GM19468 (cell line): ENCODE data around the gene NOS3.

Experiments
- ATAC-seq: cut with Tn5 transposase; IDR thresholded peaks from one replicate; pipeline ENCODE4 v1.9.1; 2021; ENCODE audit warnings: mild to moderate bottlenecking, moderate library complexity, moderate number of reproducible peaks; ENCODE audit not compliant: unreplicated experiment; ENCODE audit errors: extremely low read depth

The NOS3 gene

DNA sequence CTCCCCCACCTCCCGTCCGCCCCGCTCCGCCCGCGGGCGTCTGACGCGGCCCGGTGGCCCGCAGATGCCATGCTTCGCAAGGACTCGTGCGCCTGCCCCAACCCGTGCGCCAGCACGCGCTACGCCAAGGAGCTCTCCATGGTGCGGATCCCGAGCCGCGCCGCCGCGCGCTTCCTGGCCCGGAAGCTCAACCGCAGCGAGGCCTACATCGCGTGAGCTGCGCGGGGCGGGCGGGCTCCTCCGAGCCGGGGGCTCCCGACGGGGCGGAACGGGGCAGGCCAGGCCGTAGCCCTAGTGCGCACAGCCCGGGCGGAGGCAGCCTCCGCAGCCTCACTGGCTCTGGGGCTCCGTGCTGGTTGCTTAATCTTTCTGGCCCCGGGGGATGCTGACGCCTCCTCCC is 60.3 kb downstream of the NOS3 start:
- no peak for ATAC-seq

DNA sequence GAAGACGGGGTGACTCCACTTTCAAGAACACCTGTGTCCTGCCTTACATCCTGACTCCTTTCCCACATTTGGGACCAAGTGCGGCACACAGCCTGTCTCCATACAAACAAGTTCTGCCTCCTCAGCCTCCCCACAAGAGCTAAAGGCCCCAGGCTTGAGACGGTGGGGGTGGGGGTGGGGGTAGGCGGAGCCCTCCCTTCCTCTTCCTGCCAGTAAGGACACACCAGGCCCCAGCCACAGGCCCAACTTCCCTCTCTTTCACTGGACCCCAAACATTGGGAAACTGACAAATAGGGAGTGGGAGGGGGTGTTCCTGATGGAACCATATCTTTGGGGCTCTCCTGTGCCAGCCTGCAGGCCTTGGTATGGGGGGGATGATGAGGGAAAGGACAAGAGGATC is 62.3 kb downstream of the NOS3 start:
- no peak for ATAC-seq

GRCh38 chr7:151053751-151054150 is 62.9 kb downstream of the NOS3 start:
- no peak for ATAC-seq

DNA sequence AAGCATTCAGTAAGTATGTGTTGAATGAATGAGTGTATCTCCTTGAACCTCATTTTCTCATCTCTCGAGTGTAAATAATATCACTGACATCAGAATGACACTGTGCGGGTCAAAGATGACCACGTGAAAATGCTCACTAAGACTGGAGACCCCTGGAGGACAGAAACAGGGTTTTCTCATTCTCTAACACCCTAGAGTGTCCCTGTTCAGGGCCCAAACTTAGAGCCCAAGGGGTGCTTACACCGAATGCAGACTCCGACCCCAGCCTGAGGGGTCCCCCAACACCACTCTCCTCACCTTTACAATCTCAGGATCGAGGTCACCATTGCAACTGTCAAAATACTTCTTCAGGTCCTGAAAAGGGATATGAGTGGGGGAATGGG is 65.5 kb downstream of the NOS3 start:
- no peak for ATAC-seq

- no peak for ATAC-seq
Measured at GRCh38 chr7:151056666-151057505, 66.1 kb downstream of the NOS3 start.

- ATAC-seq, result no peak
Measured at GRCh38 chr7:151057506-151057988, 66.7 kb downstream of the NOS3 start, which contains the start of gene CDK5. TSS of gene CDK5 (minus strand) at chr7:151057897. CDS start at chr7:151057848, 49 bp downstream.

DNA sequence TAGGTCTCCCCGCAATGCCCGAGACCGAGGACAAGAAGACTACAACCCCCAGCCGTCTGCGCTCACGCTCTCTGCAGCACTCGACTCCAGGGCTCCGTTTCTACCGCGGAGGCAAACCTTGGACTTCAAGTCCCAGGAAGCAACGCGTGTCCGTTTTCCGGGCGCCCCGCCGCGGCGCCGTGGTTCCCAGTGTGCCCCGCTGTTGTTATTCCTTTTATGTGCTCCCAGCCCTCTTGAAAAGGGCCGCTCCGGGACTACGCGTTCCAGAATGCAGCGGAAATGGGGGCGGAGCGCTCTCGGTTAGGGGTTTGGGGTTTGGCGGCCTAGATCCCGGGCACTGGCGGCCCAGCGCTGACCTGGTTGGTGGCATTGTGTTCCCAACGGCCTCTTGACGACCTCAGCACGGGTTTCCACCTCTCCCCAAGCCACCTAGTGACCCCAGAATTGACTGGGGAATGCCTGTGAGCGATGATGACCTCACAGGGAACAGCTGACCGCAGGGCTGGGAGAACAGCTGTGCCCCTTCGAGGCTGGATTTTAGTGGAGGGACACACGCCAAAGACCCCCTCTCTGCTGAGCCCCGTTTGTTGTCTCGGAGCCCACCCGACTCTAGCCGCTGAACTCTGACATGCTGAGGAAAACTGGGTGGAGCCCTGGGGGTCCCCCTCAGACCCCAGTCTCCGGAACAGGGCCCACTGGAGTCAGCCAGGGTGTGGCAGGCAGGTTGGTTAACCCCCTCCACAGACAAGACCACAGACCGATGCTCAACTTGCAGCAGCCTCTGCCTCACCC is 67.4 kb downstream of the NOS3 start:
- peak; percentile 90 for ATAC-seq

GRCh38 chr7:151058781-151059366 is 68.1 kb downstream of the NOS3 start:
- ATAC-seq, result no peak

DNA sequence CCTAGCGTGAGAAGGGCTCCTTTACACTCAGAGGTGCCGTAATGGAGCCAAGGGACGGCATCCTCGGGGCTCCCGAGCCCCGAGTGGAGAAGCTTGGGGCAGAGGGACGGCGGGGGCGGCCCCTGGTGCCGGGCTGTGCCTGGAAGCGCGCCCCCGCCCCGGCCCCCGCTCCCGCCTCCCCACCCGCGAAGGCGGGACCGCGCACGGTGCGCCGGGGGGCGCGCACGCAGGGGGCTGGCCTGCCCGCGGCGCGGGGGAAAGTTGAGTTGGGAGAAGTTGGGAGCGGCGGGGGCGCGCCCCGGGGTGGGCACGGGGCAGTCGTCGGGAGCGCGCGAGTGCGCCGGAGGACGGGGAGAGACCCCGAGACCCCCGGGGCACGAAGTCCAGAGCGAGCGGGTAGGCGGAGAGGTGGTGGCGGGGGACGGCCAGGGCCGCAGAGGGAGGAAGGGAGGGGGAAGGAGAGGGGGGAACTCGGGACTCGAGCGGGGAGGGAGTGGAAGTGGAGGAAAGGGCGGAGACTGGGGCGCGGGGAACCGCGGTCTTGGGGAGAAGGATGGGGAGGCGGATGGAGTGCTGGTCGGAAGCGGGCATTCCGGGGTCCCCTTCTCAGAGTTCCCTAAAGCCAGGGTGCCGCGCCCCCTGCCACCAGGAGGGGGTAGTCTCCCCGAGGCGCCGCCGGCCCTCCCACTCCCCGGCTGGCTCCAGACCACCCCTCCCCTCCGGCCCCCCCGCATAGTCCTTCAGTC is 68.7 kb downstream of the NOS3 start, which contains the start of gene SLC4A2:
SLC4A2 (plus strand) TSS at position 223 of the 746 bp plus-strand sequence. CDS start 2,399 bp downstream, outside the sequence.
- peak; percentile 12 for ATAC-seq

DNA sequence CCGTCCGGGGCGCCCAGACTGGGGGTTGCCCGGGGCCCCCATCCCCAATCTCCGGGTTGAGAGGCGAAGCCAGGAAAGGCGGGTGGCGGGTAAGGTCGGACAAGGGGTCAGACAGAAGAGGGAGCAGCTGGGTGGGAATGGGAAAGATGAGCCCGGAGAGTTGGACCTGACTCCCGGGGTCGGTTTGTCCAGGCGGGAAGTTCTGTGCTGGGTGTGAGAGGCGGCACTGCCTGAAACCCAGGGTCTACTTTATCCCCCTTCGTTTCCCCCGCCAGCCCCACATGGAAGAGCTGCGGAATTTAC is 69.2 kb downstream of the NOS3 start:
- no peak for ATAC-seq

- ATAC-seq, result no peak
Measured at GRCh38 chr7:151060416-151061212, 69.8 kb downstream of the NOS3 start.

DNA sequence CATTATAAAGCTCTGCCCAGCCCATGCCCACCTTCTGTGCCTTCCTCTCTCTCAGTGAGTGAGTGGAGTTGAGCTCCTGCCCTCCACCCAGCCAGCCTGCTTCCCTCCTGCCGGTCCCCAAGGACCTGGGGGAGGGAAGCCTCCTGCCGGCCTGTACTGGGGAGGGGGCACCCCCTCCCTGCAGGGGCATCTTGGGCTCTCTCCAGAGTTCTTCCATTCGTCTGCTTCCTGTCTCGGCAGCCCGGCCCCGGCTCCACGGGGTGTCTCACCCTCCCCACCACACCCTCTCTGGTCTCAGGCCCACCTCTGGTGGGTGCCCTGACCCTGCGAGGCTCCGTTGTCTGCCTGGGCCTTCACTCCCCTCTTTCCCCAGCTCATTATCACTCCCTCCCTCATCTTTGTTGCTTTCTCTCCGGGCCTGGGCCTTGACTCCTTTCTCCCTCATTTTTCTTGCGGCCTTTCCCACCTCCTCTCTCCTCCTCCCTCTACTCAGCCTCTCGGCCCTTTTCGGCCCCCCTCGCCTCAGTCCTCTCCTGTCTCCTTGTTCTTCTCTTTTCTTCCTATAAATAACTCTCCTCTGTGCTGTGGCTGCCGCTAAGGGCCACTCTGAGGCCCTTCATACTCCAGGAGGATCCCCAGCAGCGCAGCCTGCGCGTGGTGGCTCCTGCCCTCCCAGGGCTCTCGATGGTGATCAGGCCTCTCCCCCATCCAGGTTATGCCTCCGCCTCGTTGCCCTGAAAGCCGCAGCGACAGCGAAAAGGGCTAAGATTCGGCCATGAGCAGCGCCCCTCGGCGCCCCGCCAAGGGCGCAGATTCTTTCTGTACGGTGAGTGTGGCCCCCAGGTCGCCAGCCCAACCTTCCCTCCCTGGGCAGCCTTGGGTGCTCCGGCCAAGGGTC is 70.6 kb downstream of the NOS3 start:
- no peak for ATAC-seq

DNA sequence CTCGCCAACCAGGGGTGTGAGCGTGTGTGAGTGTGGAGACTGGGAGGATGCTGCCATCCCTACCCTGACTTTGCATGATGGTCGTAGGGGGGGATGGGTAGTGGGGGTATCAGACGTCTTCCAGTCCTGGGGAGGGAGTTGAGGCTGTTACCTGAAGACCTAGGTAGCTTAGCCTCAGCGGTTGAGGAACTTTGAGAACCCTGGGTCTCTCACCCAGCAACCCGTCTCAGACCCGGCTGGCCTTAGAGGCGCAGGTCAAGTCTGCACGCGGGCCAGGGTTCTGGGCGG is 71.2 kb downstream of the NOS3 start:
- no peak for ATAC-seq

DNA sequence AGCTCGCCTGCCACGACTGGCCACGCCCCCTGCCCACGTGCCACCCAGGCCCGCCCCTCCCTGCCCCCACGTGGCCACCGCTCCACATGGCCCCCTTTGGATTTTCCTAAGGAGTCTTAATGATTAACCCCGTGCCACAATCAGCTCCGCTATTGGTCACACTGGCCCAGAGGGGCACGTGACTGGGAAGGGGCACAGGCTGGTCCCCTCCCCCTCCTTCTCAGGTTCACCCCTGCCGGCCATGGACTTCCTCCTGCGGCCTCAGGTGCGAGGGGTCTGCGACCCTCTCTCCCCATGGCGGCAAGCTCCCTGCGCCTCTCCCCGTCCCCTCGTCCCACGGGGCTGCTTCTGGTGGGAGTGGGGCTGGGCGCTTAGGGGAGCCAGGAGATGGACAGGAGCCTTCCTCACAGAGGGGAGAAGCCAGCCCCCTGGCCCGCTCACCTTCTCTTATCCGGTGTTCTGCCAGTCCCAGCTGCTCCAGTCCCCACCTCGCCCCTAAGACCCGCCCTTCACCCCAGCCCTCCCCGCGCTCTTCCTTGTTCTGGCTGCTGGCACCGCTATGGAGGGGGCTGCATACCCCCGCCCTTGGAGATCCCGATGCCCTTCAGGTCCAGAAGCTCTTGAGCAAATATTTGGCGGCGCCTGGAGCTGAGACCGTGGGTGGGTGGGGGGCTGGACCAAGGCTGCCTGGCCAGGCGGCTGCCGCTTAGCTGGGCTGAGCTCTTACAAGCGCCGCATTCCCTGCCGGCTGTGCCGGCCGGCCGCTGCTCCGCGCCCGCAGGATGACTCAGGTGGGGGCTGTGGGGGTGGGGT is 71.8 kb downstream of the NOS3 start:
- no peak for ATAC-seq

GRCh38 chr7:151063212-151063561 is 72.4 kb downstream of the NOS3 start:
- no peak for ATAC-seq
